Measurements from ENCODE around the gene ELOF1.
"Not testable (repeated sequence)": the region's sequence is repeated elsewhere in the genome, so short reads cannot be mapped to it uniquely, and the experiment has no call there.

The ELOF1 gene

DNA sequence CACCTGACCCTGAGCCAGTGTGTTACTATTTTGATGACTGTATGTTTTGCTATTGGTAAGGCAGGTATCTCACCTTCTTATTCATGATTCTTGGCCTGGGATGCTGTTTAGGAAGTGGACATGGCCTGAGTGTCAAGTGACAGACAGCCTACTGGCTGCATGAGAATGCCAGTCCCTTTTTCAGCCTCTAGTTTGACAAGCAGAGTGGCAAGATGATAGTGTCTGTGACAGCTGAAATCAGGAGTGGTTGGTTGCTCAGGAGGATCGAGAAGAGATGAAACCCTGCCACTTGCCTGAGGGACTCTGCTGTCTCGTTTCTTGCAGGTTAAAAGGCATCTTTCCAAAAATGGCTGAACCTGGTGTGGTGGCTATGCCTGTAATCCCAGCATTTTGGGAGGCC is 7.1 kb upstream of the ELOF1 start:
- DNase-seq: no peak

GRCh38 chr19:11565649-11565980 is 6.6 kb upstream of the ELOF1 start:
- not testable (repeated sequence) for DNase-seq

DNA sequence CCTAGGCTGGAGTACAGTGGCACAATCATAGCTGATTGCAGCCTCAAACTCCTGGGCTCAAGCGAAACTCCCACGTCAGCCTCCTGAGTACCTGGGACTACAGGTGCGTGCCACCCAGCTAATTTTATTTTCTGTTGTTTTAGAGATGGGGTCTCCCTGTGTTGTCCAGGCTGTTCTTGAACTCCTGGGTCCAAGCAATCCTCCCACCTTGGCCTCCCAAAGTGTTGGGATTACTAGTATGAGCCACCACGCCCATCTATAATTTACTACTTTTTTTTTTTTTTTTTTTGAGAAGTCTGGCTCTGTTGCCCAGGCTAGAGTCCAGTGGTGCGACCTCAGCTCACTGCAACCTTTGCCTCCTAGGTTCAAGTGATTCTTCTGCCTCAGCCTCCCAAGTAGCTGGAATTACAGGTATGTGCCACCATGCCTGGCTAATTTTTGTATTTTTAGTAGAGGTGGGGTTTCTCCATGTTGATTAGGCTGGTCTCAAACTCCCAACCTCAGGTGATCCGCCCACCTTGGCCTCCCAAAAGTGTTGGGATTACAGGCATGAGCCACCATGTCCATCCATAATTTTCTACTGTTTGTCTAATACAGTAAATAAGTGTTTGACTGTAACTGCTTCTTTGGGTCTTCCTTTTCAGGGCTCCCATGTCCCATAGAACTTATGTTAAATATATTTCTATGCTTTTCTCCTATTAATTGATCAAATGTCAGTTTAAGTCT is 5.2 kb upstream of the ELOF1 start:
- not testable (repeated sequence) for DNase-seq

DNA sequence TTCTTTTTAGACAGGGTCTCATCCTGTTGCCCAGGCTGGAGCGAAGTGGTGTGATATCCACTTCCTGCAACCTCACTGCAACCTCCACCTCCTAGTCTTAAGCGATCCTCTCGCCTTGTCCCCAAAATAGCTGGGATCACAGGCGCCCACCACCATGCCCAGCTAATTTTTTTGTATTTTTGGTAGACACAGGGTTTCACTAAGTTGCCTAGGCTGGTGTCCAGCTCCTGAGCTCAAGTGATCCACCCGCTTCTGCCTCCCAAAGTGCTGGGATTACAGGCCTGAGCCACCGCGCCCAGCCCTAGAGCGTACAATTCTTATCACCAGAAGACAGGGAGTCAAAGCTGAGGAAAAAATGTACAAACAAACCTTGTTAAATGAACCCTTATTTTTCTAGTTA is 4.5 kb upstream of the ELOF1 start:
- no peak for DNase-seq

GRCh38 chr19:11560404-11561051 is 1.5 kb upstream of the ELOF1 start:
- DNase-seq: peak; percentile 52

- DNase-seq: no peak
Observed at GRCh38 chr19:11556634-11557420, 2.2 kb downstream of the ELOF1 start.

- DNase-seq: no peak
Observed at GRCh38 chr19:11555246-11555645, 3.8 kb downstream of the ELOF1 start.

- no peak for DNase-seq
Observed at GRCh38 chr19:11554160-11554559, 4.9 kb downstream of the ELOF1 start.

DNA sequence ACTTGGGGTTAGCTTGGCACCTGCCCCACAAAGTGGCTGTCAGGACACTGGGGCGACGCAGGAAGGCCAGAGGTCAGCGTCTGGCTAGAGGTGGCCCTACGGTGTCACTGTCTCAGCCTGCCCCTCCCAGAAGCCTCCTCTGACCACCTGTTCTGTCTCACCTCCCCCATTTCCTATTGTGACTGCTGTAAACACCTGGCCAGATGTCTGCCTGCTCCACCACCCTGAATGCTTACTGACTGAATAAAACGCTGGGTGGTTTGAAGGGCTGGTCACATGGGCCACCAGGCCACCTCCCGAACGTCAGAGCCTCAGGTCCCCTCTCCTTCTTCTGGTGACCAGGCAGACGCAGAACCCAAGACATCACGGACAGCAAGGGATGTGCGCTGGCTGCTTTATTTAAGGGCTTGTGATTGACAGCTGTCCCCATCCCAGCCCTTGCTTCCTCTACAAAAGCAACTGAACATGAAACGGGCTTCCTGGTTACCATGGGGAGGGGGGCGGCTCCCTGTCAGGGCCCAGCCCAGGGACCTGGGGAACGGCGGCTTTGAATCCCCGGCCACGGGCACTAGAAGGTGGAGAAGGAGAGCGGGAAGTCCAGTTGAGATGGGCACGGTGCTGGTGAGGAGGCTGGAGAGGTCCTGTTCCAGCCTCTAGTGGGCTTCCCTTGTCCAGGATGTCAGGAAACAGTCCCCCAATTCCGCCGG is 6.2 kb downstream of the ELOF1 start:
- DNase-seq: no peak

GRCh38 chr19:11551603-11552235 is 7.3 kb downstream of the ELOF1 start:
- DNase-seq: no peak

GRCh38 chr19:11550265-11550664 is 8.8 kb downstream of the ELOF1 start:
- DNase-seq: no peak

GRCh38 chr19:11549386-11549953 is 9.6 kb downstream of the ELOF1 start:
- DNase-seq: no peak

- DNase-seq: no peak
Observed at GRCh38 chr19:11547929-11548700, 10.9 kb downstream of the ELOF1 start.

- no peak for DNase-seq
Observed at GRCh38 chr19:11541238-11541637, 17.8 kb downstream of the ELOF1 start.

DNA sequence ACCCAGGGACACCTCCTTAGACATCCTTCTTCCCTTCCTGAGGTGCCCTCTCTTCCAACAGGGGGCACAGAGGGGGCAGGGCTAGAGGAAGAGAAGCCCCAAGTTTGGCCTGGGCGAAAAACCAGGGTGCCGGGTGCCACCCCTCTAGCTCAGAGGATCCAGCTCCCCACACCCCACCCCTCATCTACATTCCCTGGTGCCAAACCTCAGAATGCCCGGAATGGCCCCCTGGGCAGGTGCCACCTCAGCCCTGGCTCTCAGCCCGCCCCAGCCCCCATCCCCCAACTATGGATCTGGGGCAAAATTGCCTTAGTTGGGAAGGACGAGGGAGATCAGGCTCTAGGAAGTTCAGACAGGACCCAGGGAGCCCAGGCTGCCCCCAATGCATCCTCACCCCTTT is 18.4 kb downstream of the ELOF1 start:
- DNase-seq: no peak

GRCh38 chr19:11539495-11540365 is 19.3 kb downstream of the ELOF1 start:
- DNase-seq: no peak

GRCh38 chr19:11538232-11539036 is 20.6 kb downstream of the ELOF1 start, which contains the start of gene CNN1:
Gene CNN1 (plus strand): TSS chr19:11538851. CDS start chr19:11538928, 77 bp downstream.
- DNase-seq: no peak

GRCh38 chr19:11535792-11536595 is 23.0 kb downstream of the ELOF1 start:
- DNase-seq: no peak

DNA sequence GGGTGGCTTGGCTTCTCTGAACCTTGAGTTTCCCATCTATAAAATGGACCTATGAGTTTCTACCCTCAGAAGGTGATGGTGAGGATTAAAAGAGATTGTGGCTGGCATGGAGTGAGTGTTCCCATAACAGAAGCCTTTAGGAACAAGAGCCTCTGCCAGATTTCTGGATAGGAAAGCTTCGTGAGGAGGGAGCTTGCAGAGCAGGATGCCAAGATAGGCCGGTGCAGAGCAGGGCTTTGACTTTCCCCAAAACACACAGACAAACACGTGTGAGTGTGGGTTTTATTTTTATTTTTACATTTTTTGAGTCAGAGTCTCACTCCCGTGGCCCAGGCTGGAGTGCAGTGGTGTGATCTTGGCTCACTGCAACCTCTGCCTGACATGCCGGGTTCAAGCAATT is 24.1 kb downstream of the ELOF1 start:
- DNase-seq: no peak

All from GF-D8 (cell line).